GM12872 (cell line): ENCODE measurements around the gene WDFY2.

Source experiments
- CTCF ChIP-seq: IDR thresholded peaks from 3 replicates; pipeline ENCODE4 v1.5.1; 2011; ENCODE audit warnings: low read depth, mild to moderate bottlenecking, low read length, moderate library complexity; ENCODE audit not compliant: insufficient read depth

The WDFY2 gene

GRCh38 chr13:51763486-51763885, 179.2 kb downstream of the WDFY2 start:
- TF ChIP-seq CTCF, result no peak

- no peak for TF ChIP-seq CTCF
Measured at GRCh38 chr13:51764184-51765141, 180.2 kb downstream of the WDFY2 start.

- no peak for TF ChIP-seq CTCF
Measured at GRCh38 chr13:51765142-51765515, 180.9 kb downstream of the WDFY2 start.

- TF ChIP-seq CTCF, result 0 out of 3 replicates have a peak, but pooled peaks have one; percentile 12
Measured at GRCh38 chr13:51767100-51767499, 182.8 kb downstream of the WDFY2 start.

GRCh38 chr13:51768378-51768921, 184.2 kb downstream of the WDFY2 start:
- TF ChIP-seq CTCF, result no peak

- no peak for TF ChIP-seq CTCF
Measured at GRCh38 chr13:51768976-51769375, 184.7 kb downstream of the WDFY2 start.

GRCh38 chr13:51769455-51770127, 185.3 kb downstream of the WDFY2 start:
- no peak for TF ChIP-seq CTCF
